GM12878 (cell line): ENCODE results near the gene SSTR4. TPM values are rescaled to one million over a fixed set of nuclear protein-coding genes. Genes with fewer than 3 reads are reported as not detected.

ENCODE experiments used
- ATAC-seq: fragments of 200-7000 bp; cut with Tn5 transposase; 3 replicates; pipeline ENCODE4 v1.9.1; 2020; ENCODE audit warnings: mild to moderate bottlenecking, moderate library complexity
- BruUV-seq: library from RNA; stranded (reverse); fragments of 400-500 nt; replicated peaks from 2 replicates; lab custom pipeline; 2021; lab: Mats Ljungman, UMichigan
- CTCF ChIA-PET: fragments of 300-600 bp; sonication (Branson Sonifier 250); formaldehyde crosslinking; extraction: SDS; loops from one replicate; lab custom pipeline; 2021; ENCODE audit warnings: inconsistent platforms; lab: Yijun Ruan, JAX
- POLR2A ChIA-PET: fragments of 350-600 bp; formaldehyde crosslinking; extraction: SDS; loops from one replicate; lab custom pipeline; 2021; ENCODE audit warnings: inconsistent platforms; lab: Charles Lee
- RAD21 ChIA-PET: fragments of 300-600 bp; sonication (Branson Sonifier 250); formaldehyde crosslinking; loops from one replicate; lab custom pipeline; 2023; ENCODE audit warnings: antibody characterized with exemption; ENCODE audit not compliant: unreplicated experiment; lab: Charles Lee
- SMC1A ChIA-PET: fragments of 300-600 bp; sonication (Branson Sonifier 250); formaldehyde crosslinking; loops from one replicate; lab custom pipeline; 2023; ENCODE audit not compliant: unreplicated experiment, uncharacterized antibody; lab: Charles Lee
- DNase-seq: peaks from one replicate; pipeline ENCODE4 v3.0.0-alpha.2; 2011; ENCODE audit warnings: low read depth, low spot score
- FAIRE-seq: peaks from 3 replicates; lab custom pipeline; 2011; peaks lifted over from hg19 to GRCh38; lab: Jason Lieb, UNC
- H2AFZ ChIP-seq: 2 replicates; pipeline ENCODE4 v1.6.0; 2011; ENCODE audit warnings: low read depth, low read length, control low read depth; ENCODE audit not compliant: control insufficient read depth
- H3K27ac ChIP-seq: 2 replicates; pipeline ENCODE4 v1.5.1; 2011; ENCODE audit warnings: control low read depth; ENCODE audit not compliant: control insufficient read depth, insufficient read depth
- H3K27me3 ChIP-seq, 2 experiments: replicated peaks in 1 of 2; 2 replicates each; pipeline versions ENCODE4 v1.6.0 to v1.6.1; 2011; ENCODE audit warnings: low read length in 1 of 2; ENCODE audit not compliant: control insufficient read depth in 2 of 2, insufficient read depth in 2 of 2
- H3K36me3 ChIP-seq, 2 experiments: 2 replicates each; pipeline ENCODE4 v1.5.1; 2011; ENCODE audit warnings: low read length in 1 of 2; ENCODE audit not compliant: control insufficient read depth in 2 of 2, insufficient read depth in 2 of 2
- H3K4me1 ChIP-seq: 2 replicates; pipeline ENCODE4 v1.6.1; 2011; ENCODE audit warnings: mild to moderate bottlenecking, low read length, moderate library complexity, mixed read lengths; ENCODE audit not compliant: control insufficient read depth, insufficient read depth
- H3K4me2 ChIP-seq: 2 replicates; pipeline ENCODE4 v1.6.0; 2011; ENCODE audit warnings: control low read depth; ENCODE audit not compliant: control insufficient read depth, insufficient read depth
- H3K4me3 ChIP-seq: fragments of 200-600 bp; sonication (generic); 2 replicates; pipeline ENCODE4 v1.5.1; 2016
- H3K79me2 ChIP-seq: 2 replicates; pipeline ENCODE4 v1.6.0; 2011; ENCODE audit warnings: low read length; ENCODE audit not compliant: control insufficient read depth, insufficient read depth
- H3K9ac ChIP-seq: 2 replicates; pipeline ENCODE4 v1.8.0; 2011; ENCODE audit warnings: low read length, control low read depth, mixed read lengths; ENCODE audit not compliant: control insufficient read depth, insufficient read depth
- H3K9me3 ChIP-seq: replicated peaks from 3 replicates; pipeline ENCODE4 v1.5.1; 2011; ENCODE audit warnings: mild to moderate bottlenecking, low read length; ENCODE audit not compliant: control insufficient read depth, insufficient read depth
- H4K20me1 ChIP-seq: 2 replicates; pipeline ENCODE4 v1.6.0; 2011; ENCODE audit not compliant: control insufficient read depth, insufficient read depth
- CHD1 ChIP-seq: IDR thresholded peaks from 2 replicates; pipeline ENCODE4 v1.6.1; 2012; ENCODE audit warnings: low read depth, low read length, improper control_type of control experiment
- HDGF ChIP-seq: fragments of 450-650 bp; IDR thresholded peaks from 2 replicates; pipeline ENCODE4 v1.6.1; 2016; ENCODE audit warnings: antibody characterized with exemption
- MTA2 ChIP-seq: fragments of 450-650 bp; IDR thresholded peaks from 2 replicates; pipeline ENCODE4 v1.6.1; 2016; ENCODE audit warnings: low read depth, mild to moderate bottlenecking, moderate library complexity
- MYB ChIP-seq: fragments of 150-350 bp; IDR thresholded peaks from 2 replicates; pipeline ENCODE4 v1.6.1; 2014; ENCODE audit warnings: mild to moderate bottlenecking, low read depth, low read length, borderline replicate concordance
- POLR2AphosphoS2 ChIP-seq: IDR thresholded peaks from 2 replicates; pipeline ENCODE4 v1.6.1; 2011; ENCODE audit warnings: low read depth, mild to moderate bottlenecking, low read length, improper control_type of control experiment, moderate library complexity
- RFX5 ChIP-seq: IDR thresholded peaks from 2 replicates; pipeline ENCODE4 v1.6.1; 2011; ENCODE audit warnings: low read depth, low read length, improper control_type of control experiment
- RUNX3 ChIP-seq: IDR thresholded peaks from 2 replicates; pipeline ENCODE4 v1.6.1; 2012; ENCODE audit warnings: low read length, inconsistent platforms
- ZNF274 ChIP-seq: IDR thresholded peaks from one replicate; pipeline ENCODE4 v1.8.0; 2011; ENCODE audit not compliant: insufficient read length, insufficient read depth
- ZSCAN29 ChIP-seq: fragments of 450-650 bp; IDR thresholded peaks from 2 replicates; pipeline ENCODE4 v1.6.1; 2017; ENCODE audit warnings: mild to moderate bottlenecking, moderate library complexity
- WGBS: methylation state at CpG from one replicate; pipeline ENCODE4 v1.1.6; 2016; ENCODE audit warnings: low lambda C conversion rate; ENCODE audit not compliant: insufficient replicate concordance, insufficient coverage; ENCODE audit errors: missing lambda C conversion rate; 5-methylcytosine and 5-hydroxymethylcytosine counted together
- in situ Hi-C: fragments of 300-500 bp; cut with MboI; formaldehyde crosslinking; loops from 9 replicates; pipeline ENCODE4 v1.14.3; 2018; ENCODE audit warnings: mixed read lengths
- intact Hi-C: fragments of 100-400 bp; cut with micrococcal nuclease; formaldehyde crosslinking; loops from one replicate; pipeline ENCODE4 v1.14.2; 2022; ENCODE audit not compliant: unreplicated experiment
- polyA plus RNA-seq, 11 experiments: library from polyadenylated mRNA; depleted of rRNA in 4 of 11; unstranded in 6 of 11; stranded (reverse) in 5 of 11; fragments of >200 nt; fragmentation: Nextera tagmentation in 4 of 11; fragmentation: Illumina TruSeq in 1 of 11; extraction: Ambion mirVana in 4 of 11; extraction: Trizol in 1 of 11; gene quantifications; 1 replicate in 1 of 11; 2 replicates in 10 of 11; pipeline versions ENCODE4 v1.2.1 to v1.2.3, GENCODE V29; 2011 to 2016; ENCODE audit warnings: inconsistent platforms in 2 of 11, missing spikeins in 2 of 11, low read depth in 1 of 11
- total RNA-seq, 4 experiments: library from RNA; depleted of rRNA in 3 of 4; stranded (reverse); fragments of >200 nt in 3 of 4; fragmentation: Illumina TruSeq in 1 of 4; extraction: Trizol in 1 of 4; gene quantifications; 2 replicates each; pipeline versions ENCODE4 v1.2.1 to v1.2.3, GENCODE V29; 2013 to 2021
- TF ChIP-seq, protein P1 (sequence below): IDR thresholded peaks from 2 replicates; pipeline ENCODE4 v1.6.1; 2012; ENCODE audit warnings: low read depth, low read length, improper control_type of control experiment
- TF ChIP-seq, protein P2 (sequence below): fragments of 450-650 bp; formaldehyde crosslinking; IDR thresholded peaks from 2 replicates; pipeline ENCODE4 v1.5.0; 2022; ENCODE audit warnings: mild to moderate bottlenecking, missing genetic modification characterization
- TF ChIP-seq, protein P3 (sequence below): fragments of 150-350 bp; IDR thresholded peaks from 2 replicates; pipeline ENCODE4 v1.6.1; 2014; ENCODE audit warnings: mild to moderate bottlenecking, low read depth, low read length

SSTR4 gene
- total and polyA plus RNA-seq, 10 of the 15 experiments (the other 5 are each of a cell fraction or from before 2014, with no cell fraction given), result not detected

DNA sequence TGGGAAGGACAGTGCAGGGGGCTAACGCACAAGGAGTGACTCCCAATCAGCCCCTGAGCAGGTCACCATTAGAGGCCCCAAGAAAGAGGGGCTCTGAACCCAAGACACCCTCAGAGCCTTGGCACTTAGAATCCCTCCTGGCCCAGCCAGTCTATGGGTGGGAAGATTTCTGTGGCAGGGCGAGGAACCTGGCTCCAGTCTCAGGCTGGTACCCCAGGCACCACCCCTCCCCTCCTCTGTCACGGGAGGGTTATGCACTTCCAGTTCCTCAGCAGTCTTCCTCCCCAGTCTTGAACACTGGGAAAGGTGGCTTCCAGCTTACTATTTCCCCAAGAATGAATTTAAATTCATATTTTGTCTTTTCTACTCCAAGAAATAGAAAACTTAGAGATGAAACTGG lies 27.6 kb upstream of the SSTR4 start:
- in situ Hi-C loops (no loop called here), intact Hi-C loops (no loop called here)
- Histone ChIP-seq H3K4me3 (no peak overlapping the region), H3K4me1 (no peaks in the 10 kb centered on the region), H2AFZ (no peak overlapping the region), H3K9me3 (no peaks in the 10 kb centered on the region), H3K9ac (no peak overlapping the region), H3K36me3 (no peaks in the 10 kb centered on the region), H3K4me2 (no peak overlapping the region), H3K27ac (no peak overlapping the region), H4K20me1 (no peaks in the 10 kb centered on the region), H3K27me3 (no peaks in the 10 kb centered on the region), H3K79me2 (no peaks in the 10 kb centered on the region)
- ChIA-PET RAD21 (no interaction called here), POLR2A (no interaction called here), SMC1A (no interaction called here), CTCF (no interaction called here)
- DNase-seq, result no peak
- BruUV-seq, result no TSS peak
- no peak for TF ChIP-seq MTA2
- TF ChIP-seq, protein P1, sequence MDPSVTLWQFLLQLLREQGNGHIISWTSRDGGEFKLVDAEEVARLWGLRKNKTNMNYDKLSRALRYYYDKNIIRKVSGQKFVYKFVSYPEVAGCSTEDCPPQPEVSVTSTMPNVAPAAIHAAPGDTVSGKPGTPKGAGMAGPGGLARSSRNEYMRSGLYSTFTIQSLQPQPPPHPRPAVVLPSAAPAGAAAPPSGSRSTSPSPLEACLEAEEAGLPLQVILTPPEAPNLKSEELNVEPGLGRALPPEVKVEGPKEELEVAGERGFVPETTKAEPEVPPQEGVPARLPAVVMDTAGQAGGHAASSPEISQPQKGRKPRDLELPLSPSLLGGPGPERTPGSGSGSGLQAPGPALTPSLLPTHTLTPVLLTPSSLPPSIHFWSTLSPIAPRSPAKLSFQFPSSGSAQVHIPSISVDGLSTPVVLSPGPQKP, result no peak
- TF ChIP-seq RUNX3, result no peak
- TF ChIP-seq, protein P2, sequence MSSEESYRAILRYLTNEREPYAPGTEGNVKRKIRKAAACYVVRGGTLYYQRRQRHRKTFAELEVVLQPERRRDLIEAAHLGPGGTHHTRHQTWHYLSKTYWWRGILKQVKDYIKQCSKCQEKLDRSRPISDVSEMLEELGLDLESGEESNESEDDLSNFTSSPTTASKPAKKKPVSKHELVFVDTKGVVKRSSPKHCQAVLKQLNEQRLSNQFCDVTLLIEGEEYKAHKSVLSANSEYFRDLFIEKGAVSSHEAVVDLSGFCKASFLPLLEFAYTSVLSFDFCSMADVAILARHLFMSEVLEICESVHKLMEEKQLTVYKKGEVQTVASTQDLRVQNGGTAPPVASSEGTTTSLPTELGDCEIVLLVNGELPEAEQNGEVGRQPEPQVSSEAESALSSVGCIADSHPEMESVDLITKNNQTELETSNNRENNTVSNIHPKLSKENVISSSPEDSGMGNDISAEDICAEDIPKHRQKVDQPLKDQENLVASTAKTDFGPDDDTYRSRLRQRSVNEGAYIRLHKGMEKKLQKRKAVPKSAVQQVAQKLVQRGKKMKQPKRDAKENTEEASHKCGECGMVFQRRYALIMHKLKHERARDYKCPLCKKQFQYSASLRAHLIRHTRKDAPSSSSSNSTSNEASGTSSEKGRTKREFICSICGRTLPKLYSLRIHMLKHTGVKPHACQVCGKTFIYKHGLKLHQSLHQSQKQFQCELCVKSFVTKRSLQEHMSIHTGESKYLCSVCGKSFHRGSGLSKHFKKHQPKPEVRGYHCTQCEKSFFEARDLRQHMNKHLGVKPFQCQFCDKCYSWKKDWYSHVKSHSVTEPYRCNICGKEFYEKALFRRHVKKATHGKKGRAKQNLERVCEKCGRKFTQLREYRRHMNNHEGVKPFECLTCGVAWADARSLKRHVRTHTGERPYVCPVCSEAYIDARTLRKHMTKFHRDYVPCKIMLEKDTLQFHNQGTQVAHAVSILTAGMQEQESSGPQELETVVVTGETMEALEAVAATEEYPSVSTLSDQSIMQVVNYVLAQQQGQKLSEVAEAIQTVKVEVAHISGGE (CRISPR knock-in tag), result no peak
- no peak for TF ChIP-seq ZNF274
- no peak for TF ChIP-seq RFX5
- TF ChIP-seq, protein P3, sequence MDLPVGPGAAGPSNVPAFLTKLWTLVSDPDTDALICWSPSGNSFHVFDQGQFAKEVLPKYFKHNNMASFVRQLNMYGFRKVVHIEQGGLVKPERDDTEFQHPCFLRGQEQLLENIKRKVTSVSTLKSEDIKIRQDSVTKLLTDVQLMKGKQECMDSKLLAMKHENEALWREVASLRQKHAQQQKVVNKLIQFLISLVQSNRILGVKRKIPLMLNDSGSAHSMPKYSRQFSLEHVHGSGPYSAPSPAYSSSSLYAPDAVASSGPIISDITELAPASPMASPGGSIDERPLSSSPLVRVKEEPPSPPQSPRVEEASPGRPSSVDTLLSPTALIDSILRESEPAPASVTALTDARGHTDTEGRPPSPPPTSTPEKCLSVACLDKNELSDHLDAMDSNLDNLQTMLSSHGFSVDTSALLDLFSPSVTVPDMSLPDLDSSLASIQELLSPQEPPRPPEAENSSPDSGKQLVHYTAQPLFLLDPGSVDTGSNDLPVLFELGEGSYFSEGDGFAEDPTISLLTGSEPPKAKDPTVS, result no peak
- TF ChIP-seq ZSCAN29, result no peak
- TF ChIP-seq POLR2AphosphoS2, result no peak
- no peak for TF ChIP-seq CHD1
- TF ChIP-seq MYB, result no peak
- TF ChIP-seq HDGF, result no peak
- WGBS, result 25% methylated on average over 3 of the region's 3 CpGs
- ATAC-seq, result no peak
- FAIRE-seq, result no peak
